Measurements from ENCODE around the gene CRYBB3. TPM values are rescaled to one million over a fixed set of nuclear protein-coding genes. Genes with fewer than 3 reads are reported as not detected.
"Not testable (repeated sequence)": the region's sequence is repeated elsewhere in the genome, so short reads cannot be mapped to it uniquely, and the experiment has no call there.

CRYBB3 gene
- total RNA-seq, 2 donors from 2014 or later, result not detected

GRCh38 chr22:25178869-25179631 lies 20.6 kb upstream of the CRYBB3 start:
- H3K27me3 Mint-ChIP-seq; H3K36me3 Mint-ChIP-seq (ENCODE audit: low read depth); H3K4me3 Mint-ChIP-seq; DNase-seq; H3K9me3 ChIP-seq (ENCODE audit: control insufficient read depth, low read length, poor library complexity, severe bottlenecking); H3K27ac Mint-ChIP-seq; H3K4me1 Mint-ChIP-seq: not testable (repeated sequence)
- ATAC-seq, result peak; percentile 52

- H3K9me3 ChIP-seq (ENCODE audit: control insufficient read depth, low read length, poor library complexity, severe bottlenecking), result no peaks in the 10 kb centered on the region
- no peaks in the 10 kb centered on the region for H3K4me1 Mint-ChIP-seq
- peaks cover 2% of the 10 kb centered on the region for H3K36me3 Mint-ChIP-seq (ENCODE audit: low read depth)
- no peaks in the 10 kb centered on the region for H3K27me3 Mint-ChIP-seq
- DNase-seq, result no peak
- peak overlapping the region; percentile 22 for H3K4me3 Mint-ChIP-seq
- ATAC-seq, result no peak
- no peak overlapping the region for H3K27ac Mint-ChIP-seq
Measured at GRCh38 chr22:25182131-25183110, 17.2 kb upstream of the CRYBB3 start.

GRCh38 chr22:25183949-25184619 lies 15.6 kb upstream of the CRYBB3 start:
- Mint-ChIP-seq H3K4me3 (no peak overlapping the region), H3K27me3 (no peaks in the 10 kb centered on the region), H3K36me3 (ENCODE audit: low read depth) (peaks cover 2% of the 10 kb centered on the region), H3K27ac (no peak overlapping the region), H3K4me1 (no peaks in the 10 kb centered on the region)
- no peaks in the 10 kb centered on the region for H3K9me3 ChIP-seq (ENCODE audit: control insufficient read depth, low read length, poor library complexity, severe bottlenecking)
- ATAC-seq (no peak), DNase-seq (no peak)

GRCh38 chr22:25186140-25186539 lies 13.5 kb upstream of the CRYBB3 start:
- Mint-ChIP-seq H3K27ac (no peak overlapping the region), H3K27me3 (no peaks in the 10 kb centered on the region), H3K4me1 (no peaks in the 10 kb centered on the region), H3K36me3 (ENCODE audit: low read depth) (peaks cover 2% of the 10 kb centered on the region), H3K4me3 (no peak overlapping the region)
- no peaks in the 10 kb centered on the region for H3K9me3 ChIP-seq (ENCODE audit: control insufficient read depth, low read length, poor library complexity, severe bottlenecking)
- ATAC-seq (no peak), DNase-seq (no peak)

- no peak for ATAC-seq
- Mint-ChIP-seq H3K4me3 (no peak overlapping the region), H3K36me3 (ENCODE audit: low read depth) (no peaks in the 10 kb centered on the region), H3K4me1 (no peaks in the 10 kb centered on the region), H3K27me3 (no peaks in the 10 kb centered on the region), H3K27ac (no peak overlapping the region)
- DNase-seq, result no peak
- no peaks in the 10 kb centered on the region for H3K9me3 ChIP-seq (ENCODE audit: control insufficient read depth, low read length, poor library complexity, severe bottlenecking)
Measured at GRCh38 chr22:25187469-25187868, 12.2 kb upstream of the CRYBB3 start.

- Mint-ChIP-seq H3K4me3 (no peak overlapping the region), H3K27me3 (no peaks in the 10 kb centered on the region), H3K36me3 (ENCODE audit: low read depth) (no peaks in the 10 kb centered on the region), H3K27ac (no peak overlapping the region), H3K4me1 (no peaks in the 10 kb centered on the region)
- no peak for DNase-seq
- ATAC-seq, result no peak
- no peaks in the 10 kb centered on the region for H3K9me3 ChIP-seq (ENCODE audit: control insufficient read depth, low read length, poor library complexity, severe bottlenecking)
Measured at GRCh38 chr22:25192406-25192805, 7.3 kb upstream of the CRYBB3 start.

- H3K27ac Mint-ChIP-seq, result no peak overlapping the region
Measured at GRCh38 chr22:25193130-25193529, 6.5 kb upstream of the CRYBB3 start.

GRCh38 chr22:25193548-25193947 lies 6.1 kb upstream of the CRYBB3 start:
- no peak overlapping the region for H3K27ac Mint-ChIP-seq
- DNase-seq (no peak), ATAC-seq (no peak)
- H3K36me3 Mint-ChIP-seq (ENCODE audit: low read depth), result no peaks in the 10 kb centered on the region
- H3K9me3 ChIP-seq (ENCODE audit: control insufficient read depth, low read length, poor library complexity, severe bottlenecking), result no peaks in the 10 kb centered on the region
- no peak overlapping the region for H3K4me3 Mint-ChIP-seq
- H3K27me3 Mint-ChIP-seq, result no peaks in the 10 kb centered on the region
- H3K4me1 Mint-ChIP-seq, result no peaks in the 10 kb centered on the region

More at GRCh38 chr22:25193130-25193529, 6.5 kb upstream of the CRYBB3 start:
- Mint-ChIP-seq H3K36me3 (ENCODE audit: low read depth) (no peaks in the 10 kb centered on the region), H3K4me1 (no peaks in the 10 kb centered on the region), H3K27me3 (no peaks in the 10 kb centered on the region), H3K4me3 (no peak overlapping the region)
- no peaks in the 10 kb centered on the region for H3K9me3 ChIP-seq (ENCODE audit: control insufficient read depth, low read length, poor library complexity, severe bottlenecking)
- no peak for DNase-seq
- ATAC-seq, result no peak

- no peak overlapping the region for H3K4me3 Mint-ChIP-seq
- no peaks in the 10 kb centered on the region for H3K9me3 ChIP-seq (ENCODE audit: control insufficient read depth, low read length, poor library complexity, severe bottlenecking)
- peaks cover 4% of the 10 kb centered on the region for H3K27me3 Mint-ChIP-seq
- no peak overlapping the region for H3K27ac Mint-ChIP-seq
- ATAC-seq (no peak), DNase-seq (no peak)
- H3K36me3 Mint-ChIP-seq (ENCODE audit: low read depth), result no peaks in the 10 kb centered on the region
- H3K4me1 Mint-ChIP-seq, result no peaks in the 10 kb centered on the region
Measured at GRCh38 chr22:25196326-25196725, 3.3 kb upstream of the CRYBB3 start.

GRCh38 chr22:25197340-25197739 lies 2.3 kb upstream of the CRYBB3 start:
- no peaks in the 10 kb centered on the region for H3K9me3 ChIP-seq (ENCODE audit: control insufficient read depth, low read length, poor library complexity, severe bottlenecking)
- ATAC-seq (no peak), DNase-seq (no peak)
- Mint-ChIP-seq H3K4me1 (peaks cover 2% of the 10 kb centered on the region), H3K27me3 (peaks cover 4% of the 10 kb centered on the region), H3K36me3 (ENCODE audit: low read depth) (no peaks in the 10 kb centered on the region), H3K4me3 (no peak overlapping the region), H3K27ac (no peak overlapping the region)

- peaks cover 3% of the 10 kb centered on the region for H3K4me1 Mint-ChIP-seq
- no peaks in the 10 kb centered on the region for H3K36me3 Mint-ChIP-seq (ENCODE audit: low read depth)
- H3K27ac Mint-ChIP-seq, result no peak overlapping the region
- DNase-seq (no peak), ATAC-seq (no peak)
- H3K27me3 Mint-ChIP-seq, result peaks cover 4% of the 10 kb centered on the region
- H3K9me3 ChIP-seq (ENCODE audit: control insufficient read depth, low read length, poor library complexity, severe bottlenecking), result no peaks in the 10 kb centered on the region
- no peak overlapping the region for H3K4me3 Mint-ChIP-seq
Measured at GRCh38 chr22:25200967-25201366, 1.3 kb downstream of the CRYBB3 start.

- H3K36me3 Mint-ChIP-seq (ENCODE audit: low read depth), result no peaks in the 10 kb centered on the region
- ATAC-seq (no peak), DNase-seq (no peak)
- H3K4me1 Mint-ChIP-seq, result peaks cover 3% of the 10 kb centered on the region
- no peaks in the 10 kb centered on the region for H3K9me3 ChIP-seq (ENCODE audit: control insufficient read depth, low read length, poor library complexity, severe bottlenecking)
- H3K27ac Mint-ChIP-seq, result no peak overlapping the region
- H3K4me3 Mint-ChIP-seq, result no peak overlapping the region
- H3K27me3 Mint-ChIP-seq, result peaks cover 4% of the 10 kb centered on the region
Measured at GRCh38 chr22:25201557-25202273, 2.1 kb downstream of the CRYBB3 start.
